Endothelial cell of hepatic sinusoid (primary cell): ENCODE measurements around the gene OGT.
"Not testable (repeated sequence)": the region's sequence is repeated elsewhere in the genome, so short reads cannot be mapped to it uniquely, and the experiment has no call there.

Experiments used
- in situ Hi-C: cut with HindIII; loops from 2 replicates; pipeline ENCODE4 v1.10.0; 2017; ENCODE audit warnings: low sequenced_read_pairs

The OGT gene

DNA sequence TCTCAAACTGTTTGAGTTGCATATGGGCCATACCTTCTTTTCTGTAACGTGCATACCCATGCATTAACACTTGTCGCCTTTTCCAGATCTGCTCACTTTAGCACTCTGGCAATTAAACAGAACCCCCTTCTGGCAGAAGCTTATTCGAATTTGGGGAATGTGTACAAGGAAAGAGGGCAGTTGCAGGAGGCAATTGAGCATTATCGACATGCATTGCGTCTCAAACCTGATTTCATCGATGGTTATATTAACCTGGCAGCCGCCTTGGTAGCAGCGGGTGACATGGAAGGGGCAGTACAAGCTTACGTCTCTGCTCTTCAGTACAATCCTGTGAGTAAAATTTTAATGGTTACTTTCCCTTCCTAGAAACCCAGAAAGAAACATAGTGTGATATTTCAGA is 4.8 kb downstream of the OGT start:
- in situ Hi-C loops: no loop called here

DNA sequence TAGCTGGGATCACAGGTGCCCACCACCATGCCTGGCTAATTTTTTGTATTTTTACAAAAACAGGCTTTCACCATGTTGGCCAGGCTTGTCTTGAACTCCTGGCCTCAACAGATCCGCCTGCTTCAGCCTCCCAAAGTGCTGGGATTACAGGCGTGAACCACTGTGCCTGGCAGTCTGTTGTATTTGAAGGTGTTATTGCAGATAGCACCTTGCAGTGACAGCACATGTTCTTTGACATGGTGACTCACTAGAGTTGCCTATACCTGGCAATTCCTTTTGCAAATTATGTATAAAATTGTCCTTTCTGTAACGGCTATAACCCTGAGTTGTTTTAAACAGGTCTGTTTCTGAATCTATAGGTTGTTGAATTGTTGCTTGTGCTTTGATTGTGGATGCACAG is 7.9 kb downstream of the OGT start:
- in situ Hi-C loops: no loop called here

GRCh38 chrX:71541210-71542022 is 8.5 kb downstream of the OGT start:
- in situ Hi-C loops: no loop called here

GRCh38 chrX:71542411-71542810 is 9.5 kb downstream of the OGT start:
- in situ Hi-C loops: no loop called here

- in situ Hi-C loops: no loop called here
Observed at GRCh38 chrX:71542825-71543224, 9.9 kb downstream of the OGT start.

GRCh38 chrX:71543316-71543715 is 10.4 kb downstream of the OGT start:
- in situ Hi-C loops: no loop called here

- in situ Hi-C loops: no loop called here
Observed at GRCh38 chrX:71545364-71545763, 12.5 kb downstream of the OGT start.

- in situ Hi-C loops: no loop called here
Observed at GRCh38 chrX:71546879-71547278, 14.0 kb downstream of the OGT start.

GRCh38 chrX:71547339-71547738 is 14.4 kb downstream of the OGT start:
- in situ Hi-C loops: no loop called here

DNA sequence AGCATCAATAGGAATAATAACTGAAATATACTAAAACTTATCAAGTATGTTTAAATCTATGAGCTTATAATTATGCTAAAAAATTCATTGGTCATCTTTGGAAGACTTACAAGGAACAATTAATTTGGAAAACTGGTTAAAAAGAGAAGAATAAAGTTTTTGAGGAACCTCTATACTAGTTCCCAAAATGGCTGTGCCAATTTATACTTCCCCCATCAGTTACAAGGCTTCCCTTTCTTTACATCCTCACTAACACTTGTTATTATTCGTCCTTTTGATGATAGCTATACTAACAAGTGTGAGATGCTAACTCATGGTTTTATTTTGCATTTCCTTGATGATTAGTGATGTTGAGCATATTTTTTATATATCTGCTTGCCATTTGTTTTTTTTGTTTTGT is 17.1 kb downstream of the OGT start:
- in situ Hi-C loops: no loop called here

- in situ Hi-C loops: no loop called here
Observed at GRCh38 chrX:71550578-71550977, 17.7 kb downstream of the OGT start.

DNA sequence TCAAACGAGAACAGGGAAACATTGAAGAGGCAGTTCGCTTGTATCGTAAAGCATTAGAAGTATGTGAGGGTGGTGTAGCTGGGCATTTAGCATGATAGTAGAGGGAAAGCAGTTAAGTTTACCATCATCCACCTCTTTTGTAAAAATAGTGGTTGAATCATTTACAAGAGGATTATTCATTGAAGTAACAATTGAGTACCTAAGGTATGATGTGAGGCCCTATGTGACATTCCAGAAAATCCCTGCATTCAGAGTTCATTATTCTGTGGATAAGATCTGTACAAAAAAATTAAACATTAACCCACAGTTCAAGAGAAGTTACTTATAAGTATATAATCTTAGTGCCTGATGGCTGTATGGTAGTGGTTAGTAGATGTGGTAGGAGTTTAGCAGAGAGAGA is 23.1 kb downstream of the OGT start:
- in situ Hi-C loops: no loop called here

DNA sequence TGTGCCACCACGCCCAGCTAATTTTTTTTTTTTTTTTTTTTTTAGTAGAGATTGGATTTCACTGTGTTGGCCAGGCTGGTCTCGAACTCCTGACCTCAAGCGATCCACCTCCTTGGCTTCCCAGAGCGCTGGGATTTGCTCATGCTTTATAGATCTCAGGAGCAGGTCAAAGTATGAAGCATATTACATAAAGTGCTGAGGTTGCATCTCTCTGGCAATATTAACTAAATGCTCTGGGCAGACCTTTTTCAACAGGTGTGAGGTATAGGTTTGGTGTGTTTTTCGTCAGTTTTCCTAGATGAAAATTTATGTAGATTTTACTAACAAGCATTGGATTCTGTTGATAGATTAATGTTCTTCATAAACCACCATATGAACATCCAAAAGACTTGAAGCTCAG is 26.0 kb downstream of the OGT start:
- in situ Hi-C loops: no loop called here

- in situ Hi-C loops: not testable (repeated sequence)
Observed at GRCh38 chrX:71559773-71560172, 26.9 kb downstream of the OGT start.

DNA sequence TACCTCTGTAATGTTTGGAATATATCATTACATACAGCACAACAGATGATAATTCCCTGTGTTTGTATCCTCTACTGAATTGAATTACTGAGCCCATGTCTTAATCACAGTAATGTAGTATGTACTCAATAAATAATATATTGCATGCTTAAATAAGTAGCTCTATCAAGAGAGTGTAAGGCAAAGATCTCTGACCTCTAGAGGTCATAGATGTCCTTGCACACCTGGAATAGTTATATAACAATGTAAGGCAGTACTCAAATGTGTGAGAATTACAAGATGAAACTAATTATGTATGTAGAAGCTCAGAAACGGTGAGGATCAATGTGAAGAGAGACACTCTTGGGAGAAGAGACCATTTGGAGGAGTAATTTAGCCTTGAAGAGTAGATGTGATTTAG is 31.0 kb downstream of the OGT start:
- in situ Hi-C loops: no loop called here

GRCh38 chrX:71565474-71566041 is 32.7 kb downstream of the OGT start:
- in situ Hi-C loops: no loop called here

- in situ Hi-C loops: not testable (repeated sequence)
Observed at GRCh38 chrX:71571390-71571789, 38.5 kb downstream of the OGT start.

DNA sequence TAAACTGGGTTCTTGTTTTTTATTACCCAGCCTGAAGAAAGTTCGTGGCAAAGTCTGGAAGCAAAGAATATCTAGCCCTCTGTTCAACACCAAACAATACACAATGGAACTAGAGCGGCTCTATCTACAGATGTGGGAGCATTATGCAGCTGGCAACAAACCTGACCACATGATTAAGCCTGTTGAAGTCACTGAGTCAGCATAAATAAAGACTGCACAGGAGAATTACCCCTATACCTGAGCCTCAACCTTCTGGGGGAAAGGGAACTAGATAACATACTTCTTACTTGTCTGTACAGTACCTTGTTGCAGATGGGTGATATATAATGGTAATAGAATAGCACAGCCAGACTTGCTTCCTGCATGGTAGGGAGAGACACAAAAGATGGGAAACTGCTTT is 40.7 kb downstream of the OGT start:
- in situ Hi-C loops: no loop called here

GRCh38 chrX:71577682-71578081 is 44.8 kb downstream of the OGT start:
- in situ Hi-C loops: no loop called here

- in situ Hi-C loops: no loop called here
Observed at GRCh38 chrX:71578253-71579135, 45.6 kb downstream of the OGT start, which contains the start of gene GCNA. TSS of gene GCNA (plus strand) at chrX:71578437. CDS start at chrX:71580822, 2,385 bp downstream.

DNA sequence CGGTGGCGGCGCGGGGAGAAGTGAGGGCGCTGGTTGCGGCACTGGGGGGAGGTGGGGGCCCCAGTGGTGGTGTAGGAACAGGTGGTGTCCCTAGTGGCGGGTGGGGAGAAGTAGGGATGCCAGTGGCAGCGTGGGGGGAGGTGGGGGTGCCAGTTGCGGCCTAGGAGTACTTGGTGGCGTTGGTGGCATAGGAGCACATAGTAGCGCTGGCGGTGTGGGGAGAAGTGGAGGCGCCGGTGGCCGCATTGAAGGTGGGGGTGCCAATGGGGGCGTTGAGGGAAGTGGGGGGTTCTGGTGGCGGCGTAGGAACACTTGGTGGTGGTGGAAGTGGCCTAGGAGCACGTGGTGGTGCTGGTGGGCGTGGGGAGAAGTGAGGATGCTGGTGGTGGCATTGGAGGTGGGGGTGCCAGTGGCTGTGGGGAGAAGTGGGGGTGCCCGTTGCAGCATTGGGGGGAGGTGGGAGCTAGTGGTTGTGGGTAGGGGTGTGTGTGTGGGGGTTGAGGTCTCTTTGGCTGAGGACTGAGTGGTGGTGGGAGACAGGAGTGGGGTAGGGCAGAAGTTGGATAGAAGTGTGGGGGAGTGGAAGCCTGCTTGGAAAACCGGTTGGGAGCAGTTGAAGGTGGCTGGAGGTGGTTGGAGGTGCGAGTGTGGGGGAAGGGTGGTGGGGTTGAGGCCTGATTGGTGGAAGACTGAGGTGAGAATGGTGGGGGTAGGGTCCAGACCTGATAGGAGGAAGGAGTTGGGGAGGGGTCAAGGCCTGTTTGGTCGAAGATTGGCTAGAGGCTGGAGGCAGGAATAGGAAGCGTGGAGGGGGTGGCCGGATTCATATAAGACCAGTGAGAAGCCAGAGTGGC is 46.5 kb downstream of the OGT start:
- in situ Hi-C loops: no loop called here
